Measurements from ENCODE around the gene TPP2.

GRCh38 chr13:102550507-102550906, 46.3 kb upstream of the TPP2 start:
- no peak for TF ChIP-seq CTCF (IDR thresholded peaks at IDR 0.05; ENCODE audit: low read depth, low read length, poor library complexity, severe bottlenecking)
- no peak for TF ChIP-seq EZH2phosphoT487 (IDR thresholded peaks at IDR 0.05; ENCODE audit: borderline replicate concordance, low read length)

Data from DOHH2 (cell line).